NCI-H2029 (cell line): ENCODE measurements around the gene RTCB.
A peak's percentile ranks its signal among the peaks of the same experiment; 100 is the strongest.

Source experiments
- DNase-seq: peaks from one replicate; lab custom pipeline; 2025; lab: John Stamatoyannopoulos, UW

The RTCB gene

DNA sequence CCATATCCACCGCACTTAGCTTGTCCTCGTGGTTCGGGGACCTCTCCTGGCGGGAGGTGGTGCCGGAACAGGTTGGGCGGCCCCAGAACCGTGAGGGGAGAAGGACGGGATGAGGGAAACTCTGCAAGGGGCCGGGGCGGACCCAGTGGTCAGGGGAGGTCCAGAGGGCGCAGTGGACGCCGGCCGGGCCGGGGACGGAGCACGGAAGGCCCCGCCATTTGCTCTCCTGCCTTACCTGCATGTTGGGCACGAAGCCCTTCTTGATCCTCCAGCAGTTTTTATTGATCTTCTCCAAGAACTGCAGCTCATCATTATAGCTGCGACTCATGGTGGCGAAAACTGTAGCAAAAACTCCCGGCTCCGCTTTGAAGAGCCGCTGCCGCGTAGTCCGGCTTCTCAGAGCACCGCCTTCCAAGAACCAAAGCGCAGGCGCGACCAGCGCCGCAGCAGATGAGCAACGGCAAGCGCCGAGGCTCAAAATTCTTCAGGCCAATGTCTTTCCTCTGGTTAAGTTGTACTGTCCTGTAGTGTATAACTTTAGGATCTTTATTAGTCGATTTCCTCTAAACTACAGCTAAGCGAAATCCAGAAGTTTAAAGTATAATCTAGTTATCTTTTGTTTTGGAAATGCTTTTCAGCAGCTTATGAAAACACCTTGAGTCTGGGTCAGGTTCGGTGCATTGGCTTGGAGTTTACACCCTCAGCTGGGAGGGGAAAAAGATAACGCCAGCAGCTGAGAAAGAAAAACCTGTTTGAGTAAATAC lies at the start of gene RTCB:
Gene RTCB (minus strand): TSS at position 419 of the 764 bp plus-strand sequence. CDS start 91 bp downstream, at position 328.
- peak; percentile 72 for DNase-seq

DNA sequence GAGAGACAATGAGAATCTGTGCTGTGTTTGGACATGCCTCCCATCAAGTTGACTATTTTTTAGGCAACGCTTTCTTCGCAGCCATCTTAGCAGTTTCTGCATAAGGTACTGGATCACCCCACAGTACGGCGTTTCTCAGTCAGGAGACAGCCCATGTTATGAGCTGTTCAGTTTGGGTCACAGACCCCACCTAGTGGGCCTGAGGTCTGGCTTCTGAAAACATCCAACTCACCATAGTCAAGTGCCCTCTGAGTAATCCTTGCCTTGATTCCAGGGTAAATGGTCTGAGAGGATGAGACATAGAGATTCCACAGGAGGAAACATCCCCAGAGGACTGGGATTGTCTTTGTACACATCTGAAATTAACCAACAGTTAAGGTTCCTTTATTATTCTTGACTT lies 45.0 kb upstream of the RTCB start:
- no peak for DNase-seq

DNA sequence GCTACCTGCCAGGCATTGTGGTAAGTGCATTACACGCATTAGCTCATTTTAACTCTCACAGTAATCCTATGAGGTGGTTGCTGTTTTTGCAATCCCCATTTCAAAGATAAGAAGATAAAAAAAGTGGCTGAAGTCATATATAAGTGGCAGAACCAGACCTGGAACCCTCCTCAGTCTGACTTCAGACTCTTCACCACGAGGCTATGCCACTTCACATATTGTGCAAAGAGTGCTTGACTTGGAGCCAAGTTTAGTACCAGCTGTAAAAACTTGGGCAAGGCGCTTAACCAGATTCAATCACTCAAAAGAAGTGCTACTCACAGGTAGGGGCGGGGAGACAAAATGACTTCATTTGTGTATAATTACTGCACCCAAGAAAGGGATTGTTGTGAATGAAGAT lies 36.9 kb upstream of the RTCB start:
- peak; percentile 7 for DNase-seq

DNA sequence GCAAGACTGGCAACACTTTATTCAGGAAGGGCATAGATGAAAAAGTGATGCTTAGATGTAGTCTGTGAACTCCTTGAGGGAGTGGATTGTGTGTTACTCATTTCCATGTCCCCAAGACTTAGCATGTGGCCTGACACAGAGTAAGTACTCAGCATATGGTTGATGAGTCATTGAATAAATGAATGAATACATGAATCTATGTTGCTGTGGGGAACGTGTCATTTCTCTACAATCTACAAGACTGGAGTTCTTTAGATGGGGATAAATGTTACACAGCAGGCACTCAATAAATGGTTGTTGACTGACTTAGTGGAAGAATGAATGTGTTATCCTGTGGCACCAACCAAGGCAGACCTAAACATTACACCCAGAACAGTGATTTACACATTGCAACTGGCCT lies 34.3 kb upstream of the RTCB start:
- no peak for DNase-seq

DNA sequence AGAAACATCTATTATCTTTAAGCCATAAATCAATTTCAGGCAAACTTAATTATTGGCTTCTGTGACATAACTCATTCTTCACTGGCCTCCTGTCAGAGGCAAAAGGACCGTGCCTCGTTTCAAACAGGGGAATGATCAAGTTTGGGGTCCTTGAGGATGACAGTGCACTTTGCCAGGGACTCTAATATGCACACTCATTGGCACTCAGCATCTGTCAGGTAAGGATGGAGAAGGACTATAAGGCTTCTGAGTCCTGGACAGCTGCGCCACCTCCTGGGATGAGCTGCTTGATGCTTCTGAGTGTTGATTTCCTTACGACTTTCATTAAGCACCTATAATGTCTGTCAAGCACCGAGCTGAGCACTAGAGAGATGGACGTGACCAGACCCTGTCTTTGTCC lies 32.0 kb upstream of the RTCB start:
- no peak for DNase-seq

DNA sequence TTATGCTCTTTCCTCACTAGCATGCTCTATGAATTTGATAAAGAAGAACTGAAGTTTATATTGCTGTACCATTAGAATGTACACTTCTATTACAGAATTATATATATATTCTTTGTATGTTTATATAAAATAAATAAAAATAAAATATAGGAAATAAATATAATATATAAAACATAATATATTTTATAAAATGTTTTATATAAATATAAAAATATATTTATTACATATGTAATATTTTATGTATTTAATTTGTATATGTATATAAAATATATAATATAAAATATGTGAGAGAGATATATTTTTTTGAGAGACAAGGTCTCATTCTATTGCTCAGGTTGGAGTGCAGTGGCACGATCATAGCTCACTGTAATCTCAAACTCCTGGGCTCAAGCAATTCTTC lies 18.3 kb upstream of the RTCB start:
- no peak for DNase-seq

DNA sequence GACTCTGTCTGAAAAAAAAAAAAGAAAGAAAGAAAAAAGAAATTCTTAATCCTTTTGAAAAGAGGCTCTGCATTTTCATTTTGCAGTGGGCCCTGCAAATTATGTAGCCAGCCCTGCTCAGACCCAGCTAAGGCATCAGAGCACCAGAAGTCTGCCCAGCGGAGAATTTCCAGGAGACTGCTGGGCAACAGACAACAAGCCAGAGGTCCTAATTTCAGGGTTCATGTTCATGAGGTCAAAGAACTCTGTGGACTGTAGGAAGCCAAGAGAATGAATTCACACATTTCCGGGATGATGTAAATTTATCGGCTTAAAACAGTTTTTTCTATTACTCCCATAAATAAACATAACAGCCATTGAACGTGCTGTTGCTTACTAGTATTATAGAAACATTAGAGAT lies 14.8 kb upstream of the RTCB start:
- DNase-seq, result no peak

DNA sequence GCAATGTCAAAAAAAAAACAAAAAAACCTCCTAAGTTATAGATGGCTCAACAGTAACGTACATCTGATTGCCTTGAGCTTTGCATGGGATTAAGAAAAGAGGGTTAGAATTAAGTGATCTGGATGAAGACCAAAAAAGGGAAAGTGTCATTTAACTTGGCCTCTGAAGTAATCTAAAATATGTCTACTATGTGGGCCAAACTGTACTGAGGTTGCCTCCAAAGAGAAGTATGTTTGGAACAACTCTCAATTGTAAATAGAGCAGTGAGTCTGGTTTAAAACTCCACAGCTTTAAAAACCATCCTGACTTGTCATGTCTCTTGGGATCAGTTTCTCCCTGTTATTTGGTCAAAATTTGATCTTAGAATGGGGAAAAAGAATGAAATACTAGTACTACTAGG lies 11.6 kb upstream of the RTCB start:
- DNase-seq, result no peak

DNA sequence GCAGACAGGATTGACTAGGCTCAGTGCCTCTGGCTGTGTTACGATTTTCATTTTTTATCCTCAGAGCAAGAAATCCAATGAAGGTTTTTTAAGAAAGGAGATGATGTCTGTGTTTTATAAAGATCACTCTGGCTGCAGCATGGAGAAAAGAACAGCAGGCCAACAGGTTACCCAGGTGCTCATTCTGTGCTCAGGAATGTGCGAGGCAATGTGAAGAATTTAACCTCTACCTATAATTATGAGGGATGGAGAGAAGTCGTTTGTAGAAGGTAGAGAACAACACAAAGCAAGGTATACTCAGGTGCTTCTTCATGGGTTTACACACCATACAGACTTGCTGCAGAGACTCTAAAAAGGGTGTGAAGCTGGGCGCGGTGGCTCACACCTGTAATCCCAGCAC lies 10.0 kb upstream of the RTCB start:
- DNase-seq, result no peak

DNA sequence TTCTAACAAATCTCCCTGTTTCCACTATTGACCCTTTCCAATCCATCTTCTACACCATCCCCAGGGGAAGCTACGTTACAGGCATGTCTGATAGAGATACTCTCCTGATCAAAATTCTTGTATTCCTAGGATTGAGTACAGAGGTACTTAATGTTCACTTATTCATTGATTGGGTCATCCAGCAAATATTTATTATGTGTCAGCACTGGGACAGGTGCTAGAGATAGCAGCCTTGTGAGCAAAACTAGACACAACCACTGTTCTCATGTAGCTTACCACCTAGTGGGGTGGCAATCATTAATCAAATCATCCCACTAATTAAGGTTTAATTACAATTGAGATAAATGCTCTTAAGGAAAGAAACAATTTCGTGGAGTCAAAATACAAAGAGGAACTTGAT lies 9.4 kb upstream of the RTCB start:
- DNase-seq, result no peak

DNA sequence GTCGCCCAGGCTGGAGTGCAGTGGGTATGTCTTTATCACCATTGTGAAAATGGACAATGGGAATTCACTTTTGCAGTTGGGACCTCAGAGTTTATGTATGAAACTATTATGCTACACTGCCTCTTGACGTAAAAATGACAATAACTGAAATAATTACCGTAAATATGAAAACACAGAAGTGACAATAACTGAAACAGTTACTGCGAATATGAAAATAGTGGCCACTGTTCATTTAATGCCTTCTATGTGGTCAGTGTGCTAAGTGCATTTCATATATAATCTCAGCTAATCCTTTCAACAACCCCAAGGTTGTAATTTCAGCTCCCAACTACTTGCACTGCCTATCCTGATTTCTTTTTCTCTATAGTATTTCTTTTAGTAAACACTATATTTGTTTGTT lies 5.9 kb upstream of the RTCB start:
- no peak for DNase-seq

DNA sequence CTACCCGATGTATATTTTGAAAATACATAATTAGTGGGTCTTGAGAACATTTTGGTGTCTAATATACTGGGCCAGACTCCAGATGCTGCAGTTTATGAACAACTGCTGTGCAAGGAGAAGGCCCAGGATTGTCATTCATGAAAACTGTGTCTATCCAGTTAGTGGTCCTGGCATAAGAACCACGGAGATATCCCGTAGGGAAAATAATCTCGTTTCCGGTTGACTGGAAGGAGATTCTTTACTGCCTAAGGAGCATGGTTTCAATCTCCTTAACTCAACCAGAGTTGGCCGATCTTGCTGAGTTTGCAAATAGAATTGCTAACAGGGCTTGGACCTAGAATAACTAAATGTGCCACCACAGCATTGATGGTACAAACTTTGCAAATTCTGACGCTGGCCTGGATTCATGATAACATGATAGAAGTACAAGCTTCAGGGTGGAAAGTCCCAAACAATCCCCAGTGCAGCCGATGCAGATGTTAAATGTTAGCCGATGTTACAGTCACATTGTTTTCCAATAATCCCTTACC lies 4.6 kb upstream of the RTCB start:
- DNase-seq, result no peak

DNA sequence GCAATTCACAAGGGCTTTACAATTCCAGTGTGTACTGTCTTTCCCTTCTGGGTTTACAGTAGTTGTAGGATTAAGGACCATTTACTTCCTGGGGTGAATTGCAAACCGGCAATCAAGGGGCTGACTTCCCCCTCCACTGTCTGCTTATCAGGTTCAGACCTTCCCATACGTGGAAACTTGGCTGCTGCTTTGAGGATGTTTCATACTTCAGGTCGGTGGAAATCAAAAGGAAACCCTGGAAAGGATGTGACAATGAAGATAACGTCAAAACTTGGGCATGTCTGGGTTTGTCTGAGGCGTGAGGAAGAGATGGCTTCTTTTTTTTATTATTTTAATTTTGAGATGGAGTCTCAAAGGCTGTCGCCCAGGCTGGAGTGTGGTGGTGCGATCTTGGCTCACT lies 2.1 kb upstream of the RTCB start:
- no peak for DNase-seq

DNA sequence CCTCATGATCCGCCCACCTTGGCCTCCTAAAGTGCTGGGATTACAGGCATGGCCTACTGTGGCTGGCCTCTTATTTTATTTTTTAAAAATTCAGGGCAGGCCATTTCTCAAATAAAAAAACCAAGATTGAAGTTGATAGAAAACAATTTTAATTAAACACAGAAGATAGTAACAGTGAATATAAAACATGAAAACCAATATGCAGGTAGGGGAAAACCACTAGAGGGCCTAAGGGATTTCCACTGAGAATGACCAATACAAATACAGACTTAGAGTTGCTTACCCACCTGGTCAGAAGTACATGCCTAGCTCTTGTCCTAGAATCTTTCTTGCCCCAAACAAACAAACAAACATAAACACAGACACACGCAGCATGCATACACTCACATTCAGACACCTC lies 1.7 kb upstream of the RTCB start:
- no peak for DNase-seq

DNA sequence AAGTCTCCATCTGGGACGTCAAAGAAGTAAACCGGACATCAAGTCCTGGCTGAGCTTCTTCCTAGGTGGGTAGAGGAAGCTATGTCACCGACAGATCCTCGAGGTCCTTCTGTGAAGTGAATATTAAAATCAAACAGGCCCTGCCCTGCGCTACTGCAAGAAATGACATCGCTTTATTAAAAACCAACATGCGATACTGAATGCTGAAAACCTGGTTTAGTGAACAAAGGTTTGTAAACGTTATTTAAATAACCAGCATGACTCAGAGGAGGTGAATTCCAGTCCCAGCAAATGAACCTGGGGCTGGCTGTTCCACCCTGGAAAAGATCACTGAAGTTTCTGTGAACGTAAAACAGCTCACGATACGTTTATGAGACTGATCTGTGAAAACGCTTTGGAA lies 645 bp downstream of the RTCB start:
- no peak for DNase-seq

DNA sequence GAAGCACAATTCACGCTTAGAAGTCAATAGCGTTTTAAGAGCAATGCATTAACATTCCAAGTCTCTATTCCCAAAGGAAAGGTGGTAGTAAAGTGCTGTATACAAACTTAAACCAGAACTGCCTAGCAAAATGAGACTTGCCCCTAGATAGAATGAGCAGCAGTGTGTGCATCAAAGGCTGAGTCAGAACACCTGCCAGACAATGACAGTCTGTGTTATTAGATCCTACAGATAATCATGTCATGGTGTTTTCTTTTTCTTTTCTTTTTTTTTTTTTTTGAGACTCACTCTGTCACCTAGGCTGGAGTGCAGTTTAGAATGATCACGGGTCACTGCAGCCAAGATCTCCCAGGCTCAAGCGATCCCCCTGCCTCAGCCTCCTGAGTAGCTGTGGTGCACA lies 1.6 kb downstream of the RTCB start:
- no peak for DNase-seq

DNA sequence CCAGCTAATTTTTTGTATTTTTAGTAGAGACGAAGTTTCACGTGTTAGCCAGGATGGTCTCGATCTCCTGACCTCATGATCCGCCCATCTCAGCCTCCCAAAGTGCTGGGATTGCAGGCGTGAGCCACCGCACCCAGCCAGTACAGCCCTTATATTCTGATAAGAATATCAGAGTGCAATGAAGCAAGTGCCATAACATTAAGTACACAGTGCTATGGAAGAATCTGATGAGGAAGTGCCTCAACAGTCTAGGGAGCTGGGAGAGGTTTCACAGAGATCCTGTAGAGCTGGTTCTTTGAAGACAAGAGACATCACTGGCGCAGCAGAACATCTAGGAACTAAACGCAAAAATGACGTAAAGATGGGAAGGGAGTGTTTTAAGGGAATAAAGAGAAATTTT lies 2.1 kb downstream of the RTCB start:
- DNase-seq, result no peak

DNA sequence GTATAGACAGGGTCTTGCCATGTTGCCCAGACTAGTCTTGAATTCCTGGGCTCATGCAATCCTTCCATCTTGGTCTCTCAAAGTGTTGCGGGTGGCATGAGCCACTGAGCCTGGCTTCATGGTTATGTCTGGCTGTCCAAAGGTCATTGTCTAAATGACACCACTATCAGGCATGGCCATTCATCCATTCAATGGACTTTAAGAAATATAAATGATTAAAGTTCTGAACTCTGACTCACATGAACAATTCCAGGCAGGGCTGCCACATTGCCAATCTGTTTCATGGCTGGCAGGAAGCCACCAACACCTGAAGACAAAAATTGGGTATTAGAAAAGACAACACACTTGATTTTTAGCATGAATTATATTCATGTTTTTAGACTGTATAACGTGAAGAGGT lies 4.1 kb downstream of the RTCB start:
- no peak for DNase-seq

DNA sequence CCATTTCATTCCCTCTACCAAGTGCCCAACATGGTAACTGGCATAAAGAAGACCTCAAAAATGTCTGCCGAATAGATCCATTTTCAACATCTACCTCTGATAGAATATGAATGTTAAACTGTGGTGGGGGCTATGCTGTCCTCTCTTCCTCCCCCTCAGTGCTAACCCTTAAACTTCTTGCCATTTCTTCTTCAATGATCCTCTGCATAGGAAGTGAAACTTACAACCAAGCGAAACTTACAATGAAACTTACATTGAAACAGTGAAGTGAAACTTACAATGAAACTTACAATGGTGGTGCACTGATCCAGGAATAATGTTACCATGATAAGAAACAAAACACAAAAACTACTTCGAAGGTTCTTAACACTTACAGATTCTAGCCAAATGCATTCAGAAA lies 4.7 kb downstream of the RTCB start:
- no peak for DNase-seq

DNA sequence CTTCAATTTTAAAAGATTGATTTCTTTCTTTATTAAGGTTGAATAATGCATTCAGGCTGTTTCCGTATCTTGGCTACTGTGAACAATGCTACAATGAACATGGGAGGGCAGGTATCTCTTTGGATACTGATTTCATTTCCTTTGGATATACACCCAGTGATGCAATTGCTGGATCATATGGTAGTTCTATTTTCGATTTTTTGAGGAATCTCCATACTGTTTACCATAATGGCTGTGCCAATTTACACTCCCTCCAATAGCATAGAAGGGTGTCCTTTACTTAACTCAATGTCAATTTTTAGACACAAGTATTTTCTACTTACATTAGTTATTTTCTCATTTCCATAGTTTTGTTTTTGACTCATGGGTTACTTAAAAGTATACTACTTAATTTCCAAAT lies 8.0 kb downstream of the RTCB start:
- DNase-seq, result no peak

DNA sequence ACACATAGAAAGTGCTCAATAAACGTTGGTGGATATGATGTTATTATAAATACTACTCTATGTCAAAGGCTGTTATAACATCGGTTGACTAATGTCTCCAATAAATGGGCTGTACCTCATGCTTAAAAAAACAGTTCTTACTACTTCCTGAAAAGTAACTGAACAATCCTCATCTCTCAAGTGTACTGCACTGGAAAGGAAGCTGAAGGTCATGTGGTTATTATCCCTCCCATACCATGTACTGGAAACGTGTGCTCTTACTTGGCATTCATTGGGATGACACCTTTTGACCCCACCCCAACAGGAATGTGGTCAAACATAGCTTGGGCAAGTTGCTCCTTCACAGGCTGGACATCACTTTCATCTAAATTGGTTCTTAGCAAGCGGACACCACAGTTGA lies 10.6 kb downstream of the RTCB start:
- DNase-seq, result no peak

DNA sequence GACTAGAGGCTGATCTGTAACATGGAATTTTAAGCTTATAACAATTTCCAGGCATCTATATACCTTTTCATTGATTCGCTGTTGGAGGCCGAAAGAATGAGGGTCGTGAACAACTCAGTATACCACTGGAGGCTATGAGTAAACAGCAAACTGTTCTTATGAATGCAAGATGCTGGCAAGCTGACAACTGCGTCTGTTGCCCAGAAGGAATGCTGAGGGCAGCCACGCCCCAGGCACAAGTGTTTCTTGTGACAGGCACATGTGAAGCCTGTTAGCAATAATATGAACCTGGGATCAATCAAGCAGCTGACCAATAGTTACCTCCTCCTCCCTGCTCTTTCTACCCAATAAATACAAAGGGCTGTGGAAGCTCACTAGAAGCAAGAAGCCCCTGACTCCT lies 15.3 kb downstream of the RTCB start:
- no peak for DNase-seq

DNA sequence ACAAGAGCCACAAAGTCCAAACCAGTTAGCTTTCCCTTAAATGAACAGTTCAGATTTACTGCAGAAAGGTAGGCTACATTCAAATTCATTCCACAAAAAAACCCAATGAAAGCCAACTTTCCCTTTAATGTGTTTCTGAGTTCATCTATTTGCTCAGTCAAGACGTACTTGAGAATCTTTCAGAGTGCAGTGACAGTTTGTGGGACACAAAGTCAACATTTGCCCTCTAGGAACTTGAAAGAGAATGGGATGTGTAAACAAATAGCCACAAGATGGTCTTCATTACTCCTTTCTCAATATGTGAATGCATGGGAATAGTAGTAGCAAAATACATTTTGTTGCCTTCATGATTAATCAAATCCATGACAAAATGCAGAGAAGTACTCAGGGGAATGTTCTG lies 15.8 kb downstream of the RTCB start:
- DNase-seq, result no peak

DNA sequence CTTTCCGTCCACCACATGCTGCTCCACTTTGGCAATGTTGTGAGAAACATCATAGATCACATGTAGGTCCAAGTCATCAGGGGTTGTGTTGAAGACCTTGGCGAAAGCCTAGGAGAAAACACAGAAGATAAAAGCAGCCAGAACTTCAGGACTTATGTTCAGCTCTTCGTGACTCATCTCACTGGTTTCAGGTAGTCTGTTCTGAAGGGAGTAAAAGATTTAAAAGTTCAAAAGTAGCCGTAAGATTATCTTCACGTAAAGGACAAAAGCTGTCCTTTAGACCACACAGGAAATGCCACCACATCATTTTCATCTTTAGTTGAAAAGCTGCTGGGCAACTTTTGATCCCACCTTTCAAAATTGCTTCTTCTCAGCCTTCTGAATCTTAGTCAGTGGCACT lies 16.9 kb downstream of the RTCB start:
- no peak for DNase-seq
